Astrocyte (in vitro differentiated cells and primary cell): Measurements from ENCODE around the gene ASPRV1.

ENCODE experiments used
- EZH2 ChIP-seq: IDR thresholded peaks from 2 replicates; pipeline ENCODE4 v1.6.1; 2012; ENCODE audit warnings: mild to moderate bottlenecking, low read length, inconsistent platforms; ENCODE audit not compliant: insufficient read depth
- TF ChIP-seq, protein P1 (sequence below): IDR thresholded peaks from 2 replicates; pipeline ENCODE4 v1.5.1; 2011; ENCODE audit warnings: low read depth, mild to moderate bottlenecking, inconsistent platforms, low read length, moderate library complexity; ENCODE audit not compliant: insufficient read depth

DNA sequence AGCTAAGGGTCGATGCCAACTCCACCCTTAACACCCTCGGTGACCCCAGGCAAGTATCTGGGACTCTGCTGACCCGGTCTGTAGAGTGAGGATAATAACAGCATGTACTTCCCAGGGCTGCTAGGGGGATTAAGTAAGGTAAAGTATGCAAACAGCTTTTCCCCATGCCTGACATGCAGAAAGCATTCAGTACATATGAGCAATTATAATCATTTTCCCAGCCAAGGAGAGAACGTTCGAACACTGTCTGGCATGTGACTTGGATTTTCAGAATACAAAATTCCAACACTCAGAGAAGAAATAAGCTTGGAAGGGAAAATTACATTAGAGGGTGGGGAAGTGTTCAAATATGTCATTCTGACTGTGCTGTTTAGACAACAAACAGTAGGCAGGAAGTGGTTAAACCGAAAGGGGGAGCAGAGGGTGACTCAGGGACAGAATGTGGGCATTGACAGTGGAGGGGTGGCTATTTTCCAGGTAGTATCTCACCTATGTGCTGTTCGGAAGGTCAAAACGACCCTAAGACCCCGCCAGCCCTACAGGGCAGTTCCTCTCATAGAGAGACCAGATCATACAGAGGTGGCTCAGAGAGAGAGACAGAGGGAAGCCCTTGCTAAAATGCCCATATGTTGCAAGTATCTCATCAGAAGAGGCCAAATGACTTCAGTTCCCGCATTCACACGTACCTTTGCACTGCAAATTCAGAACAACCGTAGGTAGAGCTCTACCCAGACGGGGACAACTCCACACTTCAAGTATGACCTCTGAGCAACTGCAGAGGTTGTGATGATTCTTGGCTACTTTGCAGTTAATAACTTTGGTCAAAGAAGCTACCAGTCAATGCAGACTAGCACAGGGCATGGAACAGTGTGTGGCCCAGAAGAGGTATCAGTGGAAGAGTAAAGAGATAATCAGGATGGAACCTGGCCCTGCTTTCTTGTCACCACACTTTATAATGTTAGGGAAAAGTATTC lies 14.8 kb downstream of the ASPRV1 start:
- TF ChIP-seq, protein P1, sequence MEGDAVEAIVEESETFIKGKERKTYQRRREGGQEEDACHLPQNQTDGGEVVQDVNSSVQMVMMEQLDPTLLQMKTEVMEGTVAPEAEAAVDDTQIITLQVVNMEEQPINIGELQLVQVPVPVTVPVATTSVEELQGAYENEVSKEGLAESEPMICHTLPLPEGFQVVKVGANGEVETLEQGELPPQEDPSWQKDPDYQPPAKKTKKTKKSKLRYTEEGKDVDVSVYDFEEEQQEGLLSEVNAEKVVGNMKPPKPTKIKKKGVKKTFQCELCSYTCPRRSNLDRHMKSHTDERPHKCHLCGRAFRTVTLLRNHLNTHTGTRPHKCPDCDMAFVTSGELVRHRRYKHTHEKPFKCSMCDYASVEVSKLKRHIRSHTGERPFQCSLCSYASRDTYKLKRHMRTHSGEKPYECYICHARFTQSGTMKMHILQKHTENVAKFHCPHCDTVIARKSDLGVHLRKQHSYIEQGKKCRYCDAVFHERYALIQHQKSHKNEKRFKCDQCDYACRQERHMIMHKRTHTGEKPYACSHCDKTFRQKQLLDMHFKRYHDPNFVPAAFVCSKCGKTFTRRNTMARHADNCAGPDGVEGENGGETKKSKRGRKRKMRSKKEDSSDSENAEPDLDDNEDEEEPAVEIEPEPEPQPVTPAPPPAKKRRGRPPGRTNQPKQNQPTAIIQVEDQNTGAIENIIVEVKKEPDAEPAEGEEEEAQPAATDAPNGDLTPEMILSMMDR = no peak
- no peak for TF ChIP-seq EZH2
